Central memory CD8-positive, alpha-beta T cell (primary cell): ENCODE data around the gene IQSEC1.

ENCODE experiments used
- ATAC-seq: fragments of 150-1000 bp; cut with Tn5 transposase; replicated peaks from 2 replicates; pipeline ENCODE4 v1.10.0; 2022; ENCODE audit warnings: mild to moderate bottlenecking, moderate FRiP score, moderate number of reproducible peaks; ENCODE audit not compliant: poor library complexity, severe bottlenecking; ENCODE audit errors: extremely low read depth
- DNase-seq, 2 donors: peaks; one replicate each; pipeline ENCODE4 v3.0.0; 2021; ENCODE audit warnings: low spot score in 2 of 2
- H3K27ac Mint-ChIP-seq: one replicate; pipeline ENCODE4 v1.8.0; 2022; ENCODE audit warnings: low read depth, mild to moderate bottlenecking, moderate library complexity, mixed read lengths
- H3K27me3 Mint-ChIP-seq: one replicate; pipeline ENCODE4 v1.8.0; 2022; ENCODE audit warnings: mixed read lengths
- H3K36me3 Mint-ChIP-seq: one replicate; pipeline ENCODE4 v1.8.0; 2022; ENCODE audit warnings: mild to moderate bottlenecking, moderate library complexity, mixed read lengths; ENCODE audit not compliant: insufficient read depth
- H3K4me1 Mint-ChIP-seq: one replicate; pipeline ENCODE4 v1.8.0; 2022; ENCODE audit warnings: mixed read lengths
- H3K4me3 Mint-ChIP-seq: one replicate; pipeline ENCODE4 v1.8.0; 2022; ENCODE audit warnings: mild to moderate bottlenecking, moderate library complexity, mixed read lengths
- H3K9me3 Mint-ChIP-seq: one replicate; pipeline ENCODE4 v1.8.0; 2022; ENCODE audit warnings: mixed read lengths

The IQSEC1 gene

GRCh38 chr3:12985148-12985547 is 88.1 kb downstream of the IQSEC1 start:
- Mint-ChIP-seq H3K9me3 (no peaks in the 10 kb centered on the region), H3K27ac (no peak overlapping the region), H3K36me3 (peaks cover 11% of the 10 kb centered on the region), H3K4me1 (peaks cover 78% of the 10 kb centered on the region), H3K4me3 (no peak overlapping the region), H3K27me3 (no peaks in the 10 kb centered on the region)
- no peak for ATAC-seq
- DNase-seq, result no peak

GRCh38 chr3:12984023-12984823 is 89.0 kb downstream of the IQSEC1 start:
- H3K4me1 Mint-ChIP-seq, result peaks cover 75% of the 10 kb centered on the region
- DNase-seq (peak; percentile 43 to 48), ATAC-seq (peak; percentile 86)
- peak overlapping the region; percentile 6 for H3K4me3 Mint-ChIP-seq
- no peak overlapping the region for H3K27ac Mint-ChIP-seq
- no peaks in the 10 kb centered on the region for H3K27me3 Mint-ChIP-seq
- H3K9me3 Mint-ChIP-seq, result no peaks in the 10 kb centered on the region
- H3K36me3 Mint-ChIP-seq, result peaks cover 15% of the 10 kb centered on the region

GRCh38 chr3:12983319-12983718 is 89.9 kb downstream of the IQSEC1 start:
- Mint-ChIP-seq H3K27me3 (no peaks in the 10 kb centered on the region), H3K36me3 (peaks cover 21% of the 10 kb centered on the region), H3K4me1 (peaks cover 73% of the 10 kb centered on the region), H3K27ac (peak overlapping the region; percentile 49), H3K9me3 (no peaks in the 10 kb centered on the region), H3K4me3 (no peak overlapping the region)
- ATAC-seq (no peak), DNase-seq (no peak)

- Mint-ChIP-seq H3K9me3 (no peaks in the 10 kb centered on the region), H3K27ac (peak overlapping the region; percentile 49), H3K36me3 (peaks cover 21% of the 10 kb centered on the region), H3K27me3 (no peaks in the 10 kb centered on the region), H3K4me1 (peaks cover 74% of the 10 kb centered on the region), H3K4me3 (no peak overlapping the region)
- DNase-seq (no peak), ATAC-seq (no peak)
Measured at GRCh38 chr3:12982619-12983101, 90.6 kb downstream of the IQSEC1 start.

GRCh38 chr3:12981306-12982275 is 91.6 kb downstream of the IQSEC1 start:
- H3K27ac Mint-ChIP-seq, result peak overlapping the region; percentile 78
- H3K9me3 Mint-ChIP-seq, result no peaks in the 10 kb centered on the region
- H3K4me1 Mint-ChIP-seq, result peaks cover 73% of the 10 kb centered on the region
- ATAC-seq (no peak), DNase-seq (no peak)
- H3K27me3 Mint-ChIP-seq, result no peaks in the 10 kb centered on the region
- H3K4me3 Mint-ChIP-seq, result no peak overlapping the region
- peaks cover 17% of the 10 kb centered on the region for H3K36me3 Mint-ChIP-seq

- Mint-ChIP-seq H3K36me3 (peaks cover 17% of the 10 kb centered on the region), H3K9me3 (no peaks in the 10 kb centered on the region), H3K4me3 (no peak overlapping the region), H3K27me3 (no peaks in the 10 kb centered on the region), H3K27ac (no peak overlapping the region), H3K4me1 (peaks cover 73% of the 10 kb centered on the region)
- no peak for ATAC-seq
- no peak for DNase-seq
Measured at GRCh38 chr3:12980596-12981290, 92.5 kb downstream of the IQSEC1 start.

- Mint-ChIP-seq H3K4me3 (no peak overlapping the region), H3K4me1 (peaks cover 79% of the 10 kb centered on the region), H3K36me3 (peaks cover 17% of the 10 kb centered on the region)
Measured at GRCh38 chr3:12979947-12980487, 93.2 kb downstream of the IQSEC1 start.

GRCh38 chr3:12979151-12979946 is 93.9 kb downstream of the IQSEC1 start:
- Mint-ChIP-seq H3K27ac (no peak overlapping the region), H3K27me3 (no peaks in the 10 kb centered on the region), H3K9me3 (no peaks in the 10 kb centered on the region), H3K36me3 (peaks cover 18% of the 10 kb centered on the region), H3K4me3 (no peak overlapping the region), H3K4me1 (peaks cover 84% of the 10 kb centered on the region)
- no peak for DNase-seq
- no peak for ATAC-seq

More at GRCh38 chr3:12979947-12980487, 93.2 kb downstream of the IQSEC1 start:
- H3K27ac Mint-ChIP-seq, result no peak overlapping the region
- no peaks in the 10 kb centered on the region for H3K27me3 Mint-ChIP-seq
- ATAC-seq (no peak), DNase-seq (no peak)
- no peaks in the 10 kb centered on the region for H3K9me3 Mint-ChIP-seq

GRCh38 chr3:12978682-12979081 is 94.5 kb downstream of the IQSEC1 start:
- ATAC-seq (no peak), DNase-seq (no peak)
- Mint-ChIP-seq H3K27me3 (no peaks in the 10 kb centered on the region), H3K9me3 (no peaks in the 10 kb centered on the region), H3K4me3 (no peak overlapping the region), H3K27ac (no peak overlapping the region), H3K4me1 (peaks cover 84% of the 10 kb centered on the region), H3K36me3 (peaks cover 16% of the 10 kb centered on the region)

- Mint-ChIP-seq H3K36me3 (peaks cover 26% of the 10 kb centered on the region), H3K27ac (no peak overlapping the region), H3K4me3 (no peak overlapping the region), H3K27me3 (no peaks in the 10 kb centered on the region), H3K4me1 (peaks cover 85% of the 10 kb centered on the region), H3K9me3 (no peaks in the 10 kb centered on the region)
- no peak for ATAC-seq
- no peak for DNase-seq
Measured at GRCh38 chr3:12977117-12977808, 96.0 kb downstream of the IQSEC1 start.
